ENCODE data around the gene OR2T33.
"Not testable (repeated sequence)": the region's sequence is repeated elsewhere in the genome, so short reads cannot be mapped to it uniquely, and the experiment has no call there.

OR2T33 gene

GRCh38 chr1:248277876-248278275 is at the start of gene OR2T33:
Gene OR2T33, minus strand, starts transcription at chr1:248277976. Its CDS starts 4,162 bp downstream, at chr1:248273814.
- DNase-seq (ENCODE audit: low spot score), result no peak

GRCh38 chr1:248324468-248324867 is 46.7 kb upstream of the OR2T33 start, which contains the start of gene OR2M7:
Gene OR2M7, minus strand, starts transcription at chr1:248324568. Its CDS starts 0 bp downstream, at chr1:248324568.
- no peak for DNase-seq (ENCODE audit: low spot score)

GRCh38 chr1:248316796-248317195 is 39.0 kb upstream of the OR2T33 start:
- DNase-seq (ENCODE audit: low spot score), result no peak

- not testable (repeated sequence) for DNase-seq (ENCODE audit: low spot score)
Observed at GRCh38 chr1:248306740-248307139, 29.0 kb upstream of the OR2T33 start.

- no peak for DNase-seq (ENCODE audit: low spot score)
Observed at GRCh38 chr1:248306103-248306502, 28.3 kb upstream of the OR2T33 start.

- DNase-seq (ENCODE audit: low spot score), result not testable (repeated sequence)
Observed at GRCh38 chr1:248305672-248306071, 27.9 kb upstream of the OR2T33 start.

- no peak for DNase-seq (ENCODE audit: low spot score)
Observed at GRCh38 chr1:248303324-248303723, 25.5 kb upstream of the OR2T33 start, which contains the start of gene OR2T12. Gene OR2T12, minus strand, starts transcription at chr1:248303424. Its CDS starts 7,846 bp downstream, at chr1:248295578.

GRCh38 chr1:248288391-248288790 is 10.6 kb upstream of the OR2T33 start:
- DNase-seq (ENCODE audit: low spot score), result no peak

- not testable (repeated sequence) for DNase-seq (ENCODE audit: low spot score)
Observed at GRCh38 chr1:248273225-248273624, 4.6 kb downstream of the OR2T33 start.

GRCh38 chr1:248268178-248268577 is 9.6 kb downstream of the OR2T33 start:
- DNase-seq (ENCODE audit: low spot score), result no peak

GRCh38 chr1:248259309-248259708 is 18.5 kb downstream of the OR2T33 start:
- DNase-seq (ENCODE audit: low spot score), result not testable (repeated sequence)

- DNase-seq (ENCODE audit: low spot score), result peak; percentile 37
Observed at GRCh38 chr1:248243204-248243603, 34.6 kb downstream of the OR2T33 start.

GRCh38 chr1:248239478-248239877 is 38.3 kb downstream of the OR2T33 start:
- no peak for DNase-seq (ENCODE audit: low spot score)

- no peak for DNase-seq (ENCODE audit: low spot score)
Observed at GRCh38 chr1:248231117-248231516, 46.7 kb downstream of the OR2T33 start, which contains the start of gene OR2M4. Gene OR2M4, plus strand, starts transcription at chr1:248231417. Its CDS starts 7,512 bp downstream, at chr1:248238929.

- DNase-seq (ENCODE audit: low spot score), result no peak
Observed at GRCh38 chr1:248229360-248229908, 48.3 kb downstream of the OR2T33 start.

GRCh38 chr1:248225537-248225936 is 52.2 kb downstream of the OR2T33 start:
- no peak for DNase-seq (ENCODE audit: low spot score)
